HepG2 (cell line): ENCODE results near the gene GMPPA. TPM values are rescaled to one million over a fixed set of nuclear protein-coding genes. Genes with fewer than 3 reads are reported as not detected.
A peak's percentile ranks its signal among the peaks of the same experiment; 100 is the strongest.

Experiments
- BRD4 ChIP-seq: sonication (generic); formaldehyde crosslinking; IDR thresholded peaks from 2 replicates; pipeline ENCODE4 v1.4.0; 2020; ENCODE audit warnings: missing genetic modification reagents
- DBP ChIP-seq: sonication (generic); formaldehyde crosslinking; IDR thresholded peaks from 2 replicates; pipeline ENCODE4 v1.4.0; 2020; ENCODE audit warnings: missing genetic modification reagents; ENCODE audit errors: not compliant biosample characterization
- FOXJ3 ChIP-seq: sonication (generic); formaldehyde crosslinking; IDR thresholded peaks from 2 replicates; pipeline ENCODE4 v1.4.0; 2020; ENCODE audit warnings: missing genetic modification reagents, mild to moderate bottlenecking, borderline replicate concordance
- FOXO4 ChIP-seq: sonication (generic); formaldehyde crosslinking; conservative IDR thresholded peaks from 2 replicates; pipeline ENCODE4 v1.8.1; 2023; ENCODE audit warnings: missing genetic modification reagents
- HOXD1 ChIP-seq: sonication (generic); formaldehyde crosslinking; IDR thresholded peaks from 2 replicates; pipeline ENCODE4 v1.5.0; 2020; ENCODE audit warnings: missing genetic modification reagents
- KDM3A ChIP-seq: IDR thresholded peaks from 2 replicates; pipeline ENCODE4 v1.6.1; 2018; ENCODE audit warnings: low read depth, missing compliant biosample characterization
- KLF12 ChIP-seq: sonication (generic); formaldehyde crosslinking; IDR thresholded peaks from 2 replicates; pipeline ENCODE4 v1.4.0; 2020; ENCODE audit warnings: missing genetic modification reagents, borderline replicate concordance
- KLF16 ChIP-seq, 2 experiments: sonication (generic) in 1 of 2; formaldehyde crosslinking in 1 of 2; IDR thresholded peaks; 2 replicates each; pipeline versions ENCODE4 v1.6.1 to v1.8.0; 2016 to 2023; ENCODE audit warnings: missing genetic modification reagents in 2 of 2, missing compliant biosample characterization in 1 of 2
- LBX2 ChIP-seq: sonication (generic); formaldehyde crosslinking; IDR thresholded peaks from 2 replicates; pipeline ENCODE4 v1.5.0; 2020; ENCODE audit warnings: missing genetic modification reagents, mild to moderate bottlenecking, borderline replicate concordance
- MAFF ChIP-seq: IDR thresholded peaks from 2 replicates; pipeline ENCODE4 v1.6.1; 2011; ENCODE audit warnings: low read depth, low read length, improper control_type of control experiment
- MTF1 ChIP-seq: sonication (generic); formaldehyde crosslinking; IDR thresholded peaks from 2 replicates; pipeline ENCODE4 v1.5.0; 2020; ENCODE audit warnings: missing genetic modification reagents
- RAD21 ChIP-seq: fragments of 450-650 bp; formaldehyde crosslinking; IDR thresholded peaks from 2 replicates; pipeline ENCODE4 v1.5.0; 2020; ENCODE audit warnings: mild to moderate bottlenecking
- SKIL ChIP-seq: sonication (generic); formaldehyde crosslinking; IDR thresholded peaks from 2 replicates; pipeline ENCODE4 v1.8.0; 2022; ENCODE audit warnings: missing genetic modification reagents, mild to moderate bottlenecking, moderate library complexity, borderline replicate concordance
- SP2 ChIP-seq: sonication (generic); formaldehyde crosslinking; IDR thresholded peaks from 2 replicates; pipeline ENCODE4 v1.5.1; 2020; ENCODE audit warnings: mild to moderate bottlenecking, missing genetic modification reagents
- SYNCRIP ChIP-seq: fragments of 200-400 bp; formaldehyde crosslinking; IDR thresholded peaks from 2 replicates; pipeline ENCODE4 v1.6.1; 2018; ENCODE audit warnings: mild to moderate bottlenecking, low read depth, low read length; ENCODE audit not compliant: insufficient read depth
- ZBTB44 ChIP-seq: sonication (generic); formaldehyde crosslinking; IDR thresholded peaks from 2 replicates; pipeline ENCODE4 v1.4.0; 2020; ENCODE audit warnings: missing genetic modification reagents
- ZKSCAN5 ChIP-seq: sonication (generic); formaldehyde crosslinking; IDR thresholded peaks from 2 replicates; pipeline ENCODE4 v1.5.1; 2020; ENCODE audit warnings: mild to moderate bottlenecking, missing genetic modification reagents
- ZNF251 ChIP-seq: sonication (generic); formaldehyde crosslinking; IDR thresholded peaks from 2 replicates; pipeline ENCODE4 v1.9.0; 2021; ENCODE audit warnings: mild to moderate bottlenecking, missing genetic modification reagents
- ZNF772 ChIP-seq: sonication (generic); formaldehyde crosslinking; IDR thresholded peaks from 2 replicates; pipeline ENCODE4 v1.5.0; 2020; ENCODE audit warnings: mild to moderate bottlenecking, missing genetic modification reagents
- ZNF816 ChIP-seq: sonication (generic); formaldehyde crosslinking; IDR thresholded peaks from 2 replicates; pipeline ENCODE4 v1.8.0; 2022; ENCODE audit warnings: missing genetic modification reagents, mild to moderate bottlenecking, borderline replicate concordance
- ZNF850 ChIP-seq: sonication (generic); formaldehyde crosslinking; conservative IDR thresholded peaks from 2 replicates; pipeline ENCODE4 v1.9.0; 2021; ENCODE audit warnings: mild to moderate bottlenecking, missing genetic modification reagents
- polyA plus RNA-seq, 8 experiments: library from polyadenylated mRNA; depleted of rRNA in 3 of 8; stranded (reverse) in 7 of 8; unstranded in 1 of 8; fragments of >200 nt; fragmentation: Illumina TruSeq in 4 of 8; extraction: Trizol in 4 of 8; gene quantifications; 2 replicates each; pipeline versions ENCODE4 v1.2.1 to v1.2.3, GENCODE V29; 2011 to 2016; ENCODE audit warnings: low read depth in 4 of 8, missing spikeins in 1 of 8, mixed read lengths in 1 of 8; ENCODE audit not compliant: insufficient read depth in 1 of 8
- total RNA-seq, 5 experiments: library from RNA; depleted of rRNA; stranded (reverse); fragments of >200 nt; fragmentation: Illumina TruSeq; extraction: Trizol; gene quantifications; 2 replicates each; pipeline ENCODE4 v1.2.3, GENCODE V29; 2016; ENCODE audit warnings: low read depth in 1 of 5

GMPPA gene
- total and polyA plus RNA-seq, 2 of the 13 experiments (the other 11 are each of a cell fraction or from before 2014, with no cell fraction given): 81.1 to 106 TPM

- no peak for TF ChIP-seq ZNF850 (CRISPR knock-in tag)
- no peak for TF ChIP-seq ZBTB44 (CRISPR knock-in tag)
- TF ChIP-seq MTF1 (CRISPR knock-in tag): no peak
- TF ChIP-seq LBX2 (CRISPR knock-in tag): 0 out of 2 replicates have a peak, but pooled peaks have one; percentile 17
- no peak for TF ChIP-seq FOXO4 (CRISPR knock-in tag)
- TF ChIP-seq SP2: no peak
- 0 out of 2 replicates have a peak, but pooled peaks have one; percentile 58 for TF ChIP-seq HOXD1 (CRISPR knock-in tag)
- TF ChIP-seq SKIL (CRISPR knock-in tag): no peak
- peak; percentile 64; the same call in 1 of the 2 replicates for TF ChIP-seq BRD4
- TF ChIP-seq ZNF251: no peak
- no peak for TF ChIP-seq MAFF
- TF ChIP-seq KDM3A (CRISPR knock-in tag): no peak
- no peak for TF ChIP-seq SYNCRIP
- TF ChIP-seq DBP: no peak
- TF ChIP-seq KLF16 (CRISPR knock-in tag; IDR thresholded peaks at IDR 0.05): no peak; a peak in 1 of 4 replicates
- TF ChIP-seq ZKSCAN5 (CRISPR knock-in tag): no peak
- no peak for TF ChIP-seq FOXJ3 (CRISPR knock-in tag)
- no peak for TF ChIP-seq ZNF772 (CRISPR knock-in tag)
- no peak for TF ChIP-seq KLF12 (CRISPR knock-in tag)
- no peak for TF ChIP-seq RAD21 (CRISPR knock-in tag)
- no peak for TF ChIP-seq ZNF816 (CRISPR knock-in tag)
Measured at GRCh38 chr2:219542931-219543595, 44.4 kb downstream of the GMPPA start (continued).
